ENCODE data around the gene ALPK1.
"Not testable (repeated sequence)": the region's sequence is repeated elsewhere in the genome, so short reads cannot be mapped to it uniquely, and the experiment has no call there.

The ALPK1 gene

DNA sequence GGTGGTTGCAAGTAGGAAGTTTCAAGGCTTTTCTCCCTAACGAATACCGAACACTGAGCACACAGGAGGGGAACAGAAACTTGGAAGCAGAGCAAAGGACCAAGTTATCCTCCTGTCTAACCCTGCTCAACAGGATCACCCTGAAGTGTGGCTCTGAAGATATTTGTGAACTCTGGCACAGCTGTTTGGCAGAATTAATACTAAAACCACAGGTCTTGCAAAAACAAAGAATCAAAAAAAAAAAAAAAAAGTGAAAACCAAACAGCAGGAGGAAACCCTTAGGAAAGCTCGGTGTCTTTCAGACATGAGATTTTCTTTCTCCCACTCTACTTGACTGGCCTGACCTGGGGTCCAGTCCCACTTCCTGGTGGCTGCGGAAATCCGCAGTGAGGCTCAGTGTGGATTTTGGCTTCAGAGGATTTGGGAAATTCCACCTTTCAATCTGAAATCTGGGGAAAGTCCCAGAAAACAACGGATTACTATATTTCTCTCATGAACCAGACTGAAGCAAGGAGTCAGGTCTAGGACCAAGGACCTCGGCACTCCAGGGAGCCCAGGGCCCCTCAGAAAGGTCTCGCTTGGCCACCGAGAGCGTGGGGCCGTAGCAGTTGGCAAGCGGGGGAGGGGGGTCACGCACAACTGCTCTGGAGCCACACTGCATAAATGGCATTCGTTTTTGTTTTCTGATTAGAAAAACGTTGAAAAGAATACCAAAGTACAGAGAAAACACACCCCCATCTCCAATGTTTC, 12.3 kb upstream of the ALPK1 start:
- no peak for ATAC-seq

DNA sequence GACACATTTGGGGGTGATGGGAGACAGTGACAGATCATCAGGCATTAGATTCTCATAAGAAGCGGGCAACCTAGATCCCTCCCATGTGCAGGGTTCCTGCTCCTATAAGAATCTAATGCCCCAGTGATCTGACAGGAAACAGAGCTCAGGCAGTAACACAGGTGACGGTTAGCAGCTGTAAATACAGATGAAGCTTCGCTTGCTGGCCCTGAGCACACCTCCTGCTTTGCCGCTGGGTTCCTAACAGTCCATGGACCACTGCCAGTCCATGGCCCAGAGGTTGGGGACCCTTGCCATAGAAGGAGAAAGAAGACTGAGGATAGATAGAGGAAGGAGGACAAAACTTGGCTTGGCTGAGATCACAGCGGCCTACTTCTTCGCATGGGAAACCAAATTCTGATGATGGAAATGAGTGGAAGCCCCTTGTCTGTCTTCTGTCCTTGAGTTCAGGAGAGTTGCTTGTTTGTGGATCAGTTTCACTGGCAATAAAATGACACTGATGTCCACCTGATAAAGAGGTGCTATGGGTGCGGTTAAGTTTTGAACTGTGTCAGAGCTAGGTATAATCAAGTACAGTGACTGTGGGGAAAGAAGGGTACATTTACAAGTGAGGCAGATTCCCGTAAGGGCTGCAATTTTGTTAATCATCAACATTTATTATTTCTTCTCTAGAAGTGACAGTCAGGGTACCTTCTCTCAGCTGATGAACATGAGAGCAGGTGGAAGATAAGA, 9.7 kb upstream of the ALPK1 start:
- ATAC-seq, result peak; percentile 35 to 46

DNA sequence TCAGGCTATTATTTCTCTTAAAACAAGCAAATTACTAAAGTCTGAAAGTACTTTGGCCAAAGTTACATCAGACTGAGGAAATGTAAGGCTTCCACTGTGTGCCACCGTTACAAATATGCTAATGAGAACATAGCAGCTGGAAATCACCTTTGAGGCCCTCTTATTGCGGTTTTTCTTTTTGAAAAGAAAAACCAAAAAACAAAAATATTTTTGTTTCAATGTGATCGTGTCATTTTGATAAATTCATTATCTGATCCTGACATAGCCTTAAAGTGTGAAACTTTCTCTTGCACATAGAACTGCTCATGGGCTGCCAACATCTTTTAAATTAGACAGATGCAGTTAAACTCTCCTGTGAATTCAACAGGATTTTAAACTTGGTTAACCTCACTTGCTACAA, 8.7 kb upstream of the ALPK1 start:
- ATAC-seq, result peak; percentile 37 to 49

DNA sequence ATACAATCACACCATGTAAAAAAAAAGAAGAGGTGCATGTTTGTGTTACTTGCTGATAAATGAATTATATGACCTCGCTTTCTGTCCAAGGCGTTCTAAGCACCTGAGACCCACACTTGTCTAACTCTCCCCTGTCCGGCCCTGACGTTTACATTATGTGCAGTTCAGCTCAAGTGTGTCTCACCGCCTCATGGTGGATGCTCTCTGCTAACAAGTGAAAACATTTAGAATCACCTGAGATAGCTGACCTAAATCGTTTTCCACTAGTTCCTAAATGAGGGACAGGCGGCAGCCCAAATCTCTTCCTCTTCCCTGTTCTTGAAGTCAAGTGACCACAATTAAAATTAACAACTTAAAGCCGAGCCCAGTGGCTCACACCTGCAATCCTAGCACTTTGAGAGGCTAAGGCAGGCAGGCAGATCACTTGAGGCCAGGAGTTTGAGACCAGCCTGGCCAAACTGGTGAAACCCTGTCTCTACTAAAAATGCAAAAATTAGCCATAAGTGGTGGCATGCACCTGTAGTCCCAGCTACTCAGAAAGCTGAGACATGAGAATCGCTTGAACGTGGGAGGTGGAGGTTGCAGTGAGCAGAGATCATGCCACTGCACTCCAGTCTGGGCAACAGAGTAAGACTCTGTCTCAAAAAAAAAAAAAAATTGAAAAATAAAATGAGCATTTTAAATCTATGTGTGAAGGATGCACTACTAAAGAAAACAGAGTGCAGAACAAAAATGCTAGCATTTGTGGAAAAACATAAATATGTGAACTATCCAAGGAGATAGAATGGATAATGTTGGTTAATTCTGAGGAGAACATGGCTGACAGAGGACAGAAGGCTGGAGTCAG, 7.5 kb upstream of the ALPK1 start:
- no peak for ATAC-seq

DNA sequence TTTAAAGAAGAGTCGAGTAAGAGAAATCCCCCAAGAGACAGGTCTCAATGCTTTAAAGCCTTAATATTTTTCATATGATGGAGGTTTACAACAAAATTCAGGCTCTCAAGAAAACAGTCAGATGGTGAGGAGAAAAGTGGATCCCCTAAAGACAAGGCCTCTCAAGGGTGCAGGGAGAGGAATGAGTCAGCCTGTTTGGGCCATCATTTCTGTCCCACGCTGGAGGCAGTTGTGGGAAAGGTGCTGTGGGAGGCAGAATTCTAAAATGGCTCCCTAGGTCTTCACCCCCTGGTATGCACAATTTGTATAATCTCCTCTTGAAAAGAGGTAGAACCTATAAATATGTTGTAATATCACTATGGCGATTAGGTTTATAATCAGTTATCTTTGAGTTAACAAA, 6.8 kb upstream of the ALPK1 start:
- no peak for ATAC-seq

DNA sequence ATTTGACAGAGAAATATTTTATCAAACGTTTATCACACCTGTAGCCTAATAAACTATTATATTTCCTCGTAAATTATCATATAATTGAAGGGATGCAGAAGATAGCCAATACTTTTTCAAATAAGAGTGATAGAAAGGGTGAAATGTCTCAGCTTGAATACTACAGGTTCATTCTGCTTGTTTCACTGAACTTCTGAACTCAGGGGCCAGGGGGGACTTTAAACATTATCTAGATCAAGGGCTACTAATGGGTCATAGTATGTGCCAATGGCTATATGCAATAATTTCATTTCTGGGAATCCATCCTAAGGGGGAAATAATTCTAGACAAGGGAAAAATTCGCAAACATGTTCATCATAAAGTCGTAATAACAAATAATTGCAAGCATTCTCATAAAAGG, 2.6 kb downstream of the ALPK1 start:
- ATAC-seq, result no peak

DNA sequence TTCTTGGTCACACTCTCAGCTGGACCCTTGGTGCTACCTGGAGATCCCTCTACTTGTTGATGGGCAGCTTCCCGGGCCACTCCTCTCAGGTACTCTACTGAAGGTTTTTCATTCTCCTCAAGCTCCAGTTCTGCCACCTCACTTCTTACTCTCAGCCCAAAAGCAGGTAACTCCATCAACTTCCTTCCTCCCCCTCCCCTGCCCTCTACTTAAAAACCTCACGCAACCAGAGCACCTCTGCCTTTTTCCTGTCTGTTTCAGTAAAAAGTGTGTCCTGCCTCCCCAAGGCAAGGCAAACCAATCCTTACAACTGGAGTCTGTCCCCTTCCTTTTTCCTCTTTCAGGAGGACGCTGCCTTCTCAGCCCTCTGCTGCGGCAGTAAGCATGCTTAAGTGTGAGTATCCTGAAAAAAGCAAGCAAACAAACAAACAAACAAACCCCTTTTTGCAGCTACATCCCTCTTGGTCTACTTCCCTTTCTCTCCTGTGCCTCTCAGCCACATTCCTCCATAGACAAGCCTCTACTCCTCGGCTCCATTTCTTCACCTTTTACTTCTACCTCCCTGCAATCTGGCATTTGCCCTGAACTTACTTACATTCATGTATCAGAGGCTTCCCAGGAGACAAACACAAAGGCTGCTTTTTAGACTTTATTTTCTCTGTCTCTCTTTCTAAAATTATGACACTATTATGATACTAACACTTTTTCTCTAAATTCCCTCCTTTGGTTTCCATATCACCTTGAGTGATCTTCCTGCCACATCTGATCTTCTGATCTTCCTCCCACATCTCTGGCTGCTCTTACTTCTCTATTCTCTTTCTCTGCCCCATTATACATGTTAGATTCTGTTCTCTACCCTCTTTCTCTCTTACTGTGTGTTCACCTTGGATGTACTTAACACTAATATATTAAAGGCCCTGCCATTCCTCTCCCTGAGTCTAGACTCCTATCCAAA, 5.4 kb downstream of the ALPK1 start:
- peak; percentile 32 to 63 for ATAC-seq

DNA sequence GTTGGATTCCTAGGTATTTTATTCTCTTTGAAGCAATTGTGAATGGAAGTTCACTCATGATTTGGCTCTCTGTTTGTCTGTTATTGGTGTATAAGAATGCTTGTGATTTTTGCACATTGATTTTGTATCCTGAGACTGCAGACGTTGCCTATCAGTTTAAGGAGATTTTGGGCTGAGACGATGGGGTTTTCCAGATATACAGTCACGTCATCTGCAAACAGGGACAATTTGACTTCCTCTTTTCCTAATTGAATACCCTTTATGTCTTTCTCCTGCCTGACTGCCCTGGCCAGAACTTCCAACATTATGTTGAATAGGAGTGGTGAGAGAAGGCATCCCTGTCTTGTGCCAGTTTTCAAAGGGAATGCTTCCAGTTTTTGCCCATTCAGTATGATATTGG, 8.3 kb downstream of the ALPK1 start:
- ATAC-seq, result not testable (repeated sequence)

DNA sequence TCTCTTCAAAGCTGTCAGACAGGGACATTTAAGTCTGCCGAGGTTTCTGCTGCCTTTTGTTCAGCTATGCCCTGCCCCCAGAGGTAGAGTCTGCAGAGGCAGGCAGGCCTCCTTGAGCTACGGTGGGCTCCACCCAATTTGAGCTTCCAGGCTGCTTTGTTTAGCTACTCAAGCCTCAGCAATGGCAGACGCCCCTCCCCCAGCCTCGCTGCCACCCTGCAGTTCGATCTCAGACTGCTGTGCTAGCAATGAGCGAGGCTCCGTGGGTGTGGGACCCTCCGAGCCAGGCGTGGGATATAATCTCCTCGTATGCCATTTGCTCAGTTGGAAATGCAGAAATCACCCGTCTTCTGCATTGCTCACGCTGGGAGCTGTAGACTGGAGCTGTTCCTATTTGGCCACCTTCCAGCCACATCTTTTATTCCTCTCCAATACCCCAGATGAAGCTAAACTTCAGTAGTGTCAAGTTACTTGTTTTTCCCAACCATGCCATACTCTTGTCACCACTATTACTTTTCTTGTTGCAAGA, 12.2 kb downstream of the ALPK1 start:
- ATAC-seq, result not testable (repeated sequence)

DNA sequence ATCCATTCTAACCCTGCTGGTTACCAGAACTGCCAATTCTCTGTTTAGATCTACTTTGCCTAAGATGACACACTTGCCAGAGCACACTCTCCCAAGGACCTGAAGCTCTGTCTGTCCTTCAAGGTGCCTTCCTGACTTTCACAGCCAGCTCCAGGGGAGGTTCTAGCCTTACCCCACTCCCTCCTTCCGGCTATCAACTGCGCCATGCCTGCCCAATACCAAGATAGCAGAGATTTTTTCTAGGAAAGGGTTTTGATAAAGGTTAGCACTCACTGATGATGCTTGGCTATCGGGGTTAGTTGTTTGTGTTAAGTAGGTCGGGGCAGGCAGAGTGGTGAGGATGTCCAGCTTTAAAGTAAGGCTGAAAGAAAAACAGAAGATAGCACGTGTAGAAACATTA, 14.3 kb downstream of the ALPK1 start:
- no peak for ATAC-seq

DNA sequence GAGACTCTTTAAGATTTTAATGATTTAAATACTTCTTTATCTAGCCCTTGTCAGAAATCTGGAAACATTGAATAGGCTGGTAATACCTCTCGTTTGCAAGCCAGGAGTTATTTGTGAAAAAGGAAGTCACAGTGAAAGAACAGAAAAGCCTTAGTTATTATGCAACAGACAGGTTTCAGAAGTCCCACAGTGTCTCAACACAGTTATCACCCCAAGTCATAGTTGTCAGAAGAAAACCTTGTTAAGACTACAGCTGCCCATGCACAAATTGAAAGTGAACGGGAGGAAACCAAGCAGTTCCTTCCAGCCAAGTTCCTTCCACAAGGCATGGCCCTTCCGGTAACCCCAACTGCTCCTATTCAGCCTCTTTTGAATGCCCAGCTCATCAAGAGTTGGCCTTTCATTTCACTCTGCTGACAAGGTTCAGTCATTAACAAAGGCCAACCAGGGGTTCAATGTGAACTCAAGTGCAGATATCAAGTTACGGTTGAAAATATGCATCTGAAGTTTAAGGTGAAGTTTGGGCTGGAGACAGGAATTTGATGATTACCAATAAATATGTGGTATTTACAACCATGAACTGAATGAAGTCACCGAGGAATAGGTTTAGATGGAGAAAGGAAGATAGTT, 15.6 kb downstream of the ALPK1 start:
- peak; percentile 38 to 48 for ATAC-seq

DNA sequence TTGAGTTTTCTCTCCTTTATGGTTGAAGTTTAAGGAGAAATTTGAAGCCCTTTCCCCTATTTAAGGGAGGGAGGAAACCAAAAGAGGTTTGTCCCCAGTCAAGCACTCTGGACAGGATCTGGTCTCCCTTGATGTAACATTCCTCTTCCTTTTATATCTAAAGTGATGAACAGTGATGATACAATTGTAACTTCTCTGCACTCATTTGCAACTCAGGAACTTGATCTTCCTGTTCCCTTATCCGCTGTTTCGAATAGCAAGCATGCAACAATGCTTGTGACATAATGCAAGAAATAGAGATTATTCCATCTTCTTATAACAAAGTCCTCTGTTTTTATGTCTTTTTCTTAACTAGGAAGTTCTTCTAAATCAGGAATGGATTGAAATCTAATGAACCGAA, 18.3 kb downstream of the ALPK1 start:
- ATAC-seq, result no peak

DNA sequence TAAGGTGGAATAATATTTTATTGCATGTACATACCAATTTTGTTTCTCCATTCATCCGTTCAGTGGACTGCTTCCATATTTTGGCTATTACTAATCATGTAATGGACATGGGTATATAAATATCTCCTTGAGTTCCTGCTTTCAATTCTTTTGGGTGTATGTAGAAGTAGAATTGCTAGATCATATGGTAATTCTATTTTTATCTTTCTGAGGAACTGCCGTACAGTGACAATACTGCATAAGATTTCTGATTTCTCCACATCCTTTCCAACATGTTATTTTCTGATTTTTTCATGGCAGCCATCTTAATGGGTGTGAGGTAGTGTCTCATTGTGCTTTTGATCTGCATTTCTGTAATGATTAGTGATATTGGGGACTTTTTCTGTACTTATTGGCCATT, 19.2 kb downstream of the ALPK1 start:
- no peak for ATAC-seq

DNA sequence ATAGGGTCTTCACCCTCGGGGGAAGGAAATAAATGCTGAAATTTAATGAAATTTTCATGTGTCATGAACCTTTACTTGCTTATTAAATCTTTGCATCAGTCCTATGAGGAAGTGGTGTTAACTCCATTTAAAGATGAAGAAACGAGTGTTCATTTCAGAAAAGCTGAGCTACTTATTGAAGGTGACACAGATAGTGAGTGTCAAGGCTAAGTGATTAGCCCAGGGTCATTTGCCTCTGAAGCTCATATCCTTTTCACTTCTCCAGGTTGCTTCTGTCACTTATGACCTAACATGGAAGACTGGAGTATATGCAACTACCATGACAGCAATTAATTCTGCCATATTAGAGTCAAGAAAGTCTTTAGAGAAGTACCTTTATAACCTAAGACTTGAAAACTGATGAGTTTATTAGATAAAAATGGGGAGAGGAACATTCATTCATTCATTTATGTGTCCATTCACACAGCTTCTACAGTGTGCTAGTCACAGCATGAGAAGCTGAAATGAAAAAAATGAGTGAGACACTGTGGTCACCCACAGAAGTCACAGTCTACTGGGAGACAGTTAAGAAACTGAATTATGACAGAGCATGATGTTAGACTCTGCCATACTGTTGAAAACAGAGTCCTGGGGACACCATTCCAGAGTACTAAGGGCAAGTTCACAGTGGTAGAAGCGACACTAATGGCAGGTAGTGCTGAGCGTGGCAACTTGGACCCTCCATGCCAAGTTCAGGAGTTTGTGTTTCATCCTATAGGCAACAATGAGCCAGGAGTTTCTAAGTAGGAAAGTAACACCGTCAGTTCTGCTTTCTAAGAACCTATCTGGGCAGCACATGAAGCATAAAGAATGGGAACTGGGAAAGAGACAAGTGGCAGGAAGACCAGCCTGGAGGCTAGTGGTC, 21.3 kb downstream of the ALPK1 start:
- ATAC-seq, result peak; percentile 53 to 67

DNA sequence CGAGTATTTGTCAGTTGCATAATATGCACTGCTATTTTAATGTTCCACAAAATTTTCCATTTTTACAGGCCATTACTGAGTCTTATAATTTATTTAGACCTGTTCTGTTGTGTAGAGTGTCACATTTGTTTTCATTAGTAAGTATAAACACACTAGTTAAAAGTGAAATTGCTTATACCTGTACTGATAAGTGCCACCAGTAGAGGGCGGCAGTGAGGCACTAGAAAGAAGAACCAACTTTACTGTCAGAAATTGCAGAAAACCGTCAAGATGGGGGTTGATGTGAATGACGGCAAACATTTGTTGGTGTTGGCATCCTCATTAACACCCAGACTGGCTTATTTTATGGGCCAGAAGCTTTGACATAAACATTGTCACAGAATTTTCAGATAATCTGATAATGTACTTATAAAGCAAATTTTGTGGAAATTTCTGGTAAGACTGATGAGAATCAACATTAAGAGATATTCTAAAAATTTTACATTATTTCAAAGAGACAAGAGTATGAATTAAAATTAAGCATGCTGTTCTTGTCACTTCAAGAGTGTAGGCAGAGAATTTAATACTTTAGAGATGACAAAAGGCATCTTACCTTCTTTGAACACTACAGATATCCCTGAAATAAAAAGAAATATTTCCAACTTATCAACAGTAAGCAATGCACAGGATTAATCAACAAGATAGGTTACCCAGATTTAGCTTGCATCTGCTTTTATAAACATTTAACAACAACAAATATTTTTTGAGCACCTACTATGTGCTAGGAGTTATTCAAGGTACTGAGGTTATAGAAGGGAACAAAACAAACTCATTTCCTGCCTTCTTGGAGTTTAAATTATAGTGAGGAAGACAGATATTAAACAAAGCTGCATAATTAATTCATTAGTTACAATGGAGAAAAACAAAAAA, 24.9 kb downstream of the ALPK1 start:
- peak; percentile 58 for ATAC-seq

DNA sequence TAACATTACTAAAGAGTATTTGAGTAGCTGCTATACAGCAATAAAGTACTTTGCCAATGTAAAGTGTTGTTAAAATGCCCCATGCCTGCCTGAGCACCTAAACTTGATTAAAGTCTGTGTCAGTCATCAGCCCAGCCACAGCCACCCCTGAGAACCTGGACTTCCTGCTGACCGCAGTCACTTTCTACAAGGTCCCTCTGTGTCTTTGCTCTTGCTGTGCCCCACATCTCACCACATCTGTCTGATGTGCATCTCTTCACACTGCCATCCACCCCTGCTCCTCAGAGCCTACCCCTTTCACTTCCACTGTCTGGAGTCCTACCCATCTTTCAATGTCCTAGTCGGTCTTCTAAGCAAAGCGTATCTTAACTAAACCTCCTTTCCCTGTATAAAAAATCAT, 25.7 kb downstream of the ALPK1 start:
- ATAC-seq, result no peak

DNA sequence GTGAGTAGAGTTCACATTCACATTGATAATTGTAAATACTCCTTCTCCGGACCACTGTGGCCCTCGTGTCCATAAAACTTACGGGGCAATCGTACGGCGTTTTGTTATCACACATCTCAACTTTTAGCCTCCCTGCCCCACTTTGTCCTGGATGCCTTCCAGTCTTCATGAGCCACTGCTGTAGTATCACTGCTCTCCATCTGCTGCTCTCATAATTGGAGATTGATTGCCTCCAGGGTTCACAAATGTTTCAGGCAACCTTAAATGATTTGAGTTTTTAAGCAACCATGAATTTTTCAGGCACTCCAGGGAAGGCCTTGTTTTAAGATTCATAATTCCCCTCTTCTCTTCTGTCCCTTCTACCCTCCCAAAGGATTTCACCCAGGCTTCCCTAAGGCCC, 28.4 kb downstream of the ALPK1 start:
- no peak for ATAC-seq

DNA sequence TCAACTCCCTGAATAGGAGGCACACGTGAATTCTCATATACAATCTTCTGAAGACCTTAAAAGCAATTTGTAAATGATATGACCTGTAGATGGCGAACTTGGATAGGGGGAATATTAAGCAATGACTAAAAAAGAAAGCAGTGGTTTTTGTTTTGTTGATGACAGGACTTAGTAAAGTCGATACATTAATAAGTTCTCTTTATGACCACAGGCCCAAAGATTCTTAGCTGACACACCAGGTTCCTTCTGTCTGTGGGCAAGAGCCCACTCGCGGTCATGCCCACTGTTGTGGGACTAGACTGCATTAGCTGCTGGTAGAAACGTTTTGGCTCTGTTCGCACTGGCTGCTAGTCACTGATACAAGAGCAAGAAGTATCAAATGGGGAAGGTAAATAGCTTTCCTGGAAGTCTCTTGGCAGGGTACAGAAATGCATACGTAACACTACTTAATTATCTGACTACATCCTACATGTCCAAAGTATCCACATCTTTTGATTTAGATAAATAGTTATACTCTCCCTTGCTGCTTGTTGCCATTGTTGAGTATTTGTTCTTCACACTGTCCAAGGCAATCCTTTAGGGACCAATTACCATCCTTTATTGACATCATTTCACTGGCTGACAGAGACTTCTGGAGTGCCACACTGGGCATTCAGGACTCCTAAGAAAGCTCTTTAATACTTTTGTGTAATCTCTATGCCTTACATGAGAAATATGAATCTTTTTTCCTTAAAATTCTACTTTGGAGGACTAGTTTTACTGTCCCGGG, 31.0 kb downstream of the ALPK1 start:
- peak; percentile 77 to 90 for ATAC-seq

DNA sequence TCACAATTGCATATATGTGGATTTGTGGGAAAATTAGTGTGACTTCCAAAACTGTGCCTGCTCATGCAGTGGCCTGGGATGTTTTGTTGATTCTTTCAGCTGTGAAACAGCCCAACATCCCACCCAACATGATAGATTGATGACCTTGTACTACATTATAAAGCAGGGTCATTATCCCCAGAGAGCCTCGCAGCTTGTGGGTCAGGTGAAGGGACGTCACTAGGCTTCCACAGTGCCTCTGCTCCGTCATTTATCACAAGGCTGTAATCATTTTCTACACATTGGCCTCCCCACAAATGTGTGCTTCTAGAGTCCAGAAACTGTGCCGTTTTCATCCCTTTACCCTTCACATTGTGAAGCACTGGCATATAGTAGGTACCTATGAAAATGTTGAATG, 31.6 kb downstream of the ALPK1 start:
- no peak for ATAC-seq

Data from activated CD4-positive, CD25-positive, alpha-beta regulatory T cell treated with anti-CD3 and anti-CD28 coated beads, Interleukin-2, amount 50 U/mL, for 24 hours (primary cell).